ENCODE results near the gene C4orf54.

GRCh38 chr4:99637174-99637573, 20.5 kb downstream of the C4orf54 start:
- TF ChIP-seq CTCF (conservative IDR thresholded peaks at IDR 0.05; ENCODE audit: low read depth, low read length) (no peak), BHLHE40 (IDR thresholded peaks at IDR 0.05; ENCODE audit: low read depth, low read length) (no peak), POLR2A (IDR thresholded peaks at IDR 0.05; ENCODE audit: low read depth, low read length) (no peak), MXI1 (IDR thresholded peaks at IDR 0.05; ENCODE audit: borderline replicate concordance, low read depth, low read length) (no peak), FOS (IDR thresholded peaks at IDR 0.05; ENCODE audit: low read depth, low read length) (no peak), SMC3 (IDR thresholded peaks at IDR 0.05; ENCODE audit: low read depth, low read length) (no peak), USF2 (IDR thresholded peaks at IDR 0.05; ENCODE audit: low read depth, low read length) (no peak), RCOR1 (IDR thresholded peaks at IDR 0.05; ENCODE audit: insufficient replicate concordance, low read length) (no peak), RFX5 (IDR thresholded peaks at IDR 0.05; ENCODE audit: low read depth, low read length) (no peak), CEBPB (IDR thresholded peaks at IDR 0.05; ENCODE audit: low read depth, low read length) (no peak)

Data from IMR-90 (cell line).